ENCODE data around the gene ZNF532. TPM values are rescaled to one million over a fixed set of nuclear protein-coding genes. Genes with fewer than 3 reads are reported as not detected.

The ZNF532 gene
- total RNA-seq, 1 experiment from 2014 or later: 258 TPM

- no peak overlapping the region for H4K5ac ChIP-seq (ENCODE audit: insufficient read length, low read depth, low read length)
- WGBS (ENCODE audit: extremely low coverage, insufficient read length, low lambda C conversion rate): no CpG with 5 or more reads among the region's 5 CpGs
- no peak for DNase-seq
- no peak overlapping the region for H3K56ac ChIP-seq (ENCODE audit: insufficient read length, low read depth, low read length)
- Mint-ChIP-seq H3K9me3 (no peaks in the 10 kb centered on the region; a peak in 1 of 5 replicates), H3K36me3 (ENCODE audit: insufficient read depth in 1 of 3, low read depth in 3 of 3) (peaks cover 46 to 84% (median 79%) of the 10 kb centered on the region in 3 experiments; a peak in 6 of 7 replicates), H3K27ac (peak overlapping the region in 2 of 3 experiments; percentile 87 to 92; a peak in 5 of 7 replicates), H3K4me1 (peaks cover 32 to 37% of the 10 kb centered on the region in 2 experiments), H3K27me3 (ENCODE audit: low read depth) (no peaks in the 10 kb centered on the region), H3K4me3 (no peak overlapping the region)
- H2AFZ ChIP-seq (ENCODE audit: low read length): no peak overlapping the region
- H2BK15ac ChIP-seq (ENCODE audit: low read depth, low read length): no peak overlapping the region
- no peak overlapping the region for H2BK12ac ChIP-seq (ENCODE audit: insufficient read length, low read depth, low read length)
- peaks cover 2% of the 10 kb centered on the region; the same call in 1 of the 2 replicates for H3K79me2 ChIP-seq (ENCODE audit: insufficient read depth, low read length)
- H3K27me3 ChIP-seq (ENCODE audit: insufficient read depth, low read length): no peaks in the 10 kb centered on the region
- H2AK5ac ChIP-seq (ENCODE audit: insufficient read length, low read length): no peak overlapping the region
- H2BK5ac ChIP-seq (ENCODE audit: insufficient read length, low read length): no peak overlapping the region
- no peak overlapping the region for H3K4ac ChIP-seq (ENCODE audit: low read depth, low read length)
- H3K23ac ChIP-seq (ENCODE audit: insufficient read length, low read depth, low read length): no peak overlapping the region
- H3K4me2 ChIP-seq (ENCODE audit: insufficient read depth, insufficient read length, low read length): no peak overlapping the region
- H3K9ac ChIP-seq (ENCODE audit: extremely low read depth, insufficient read length, low read length): no peak overlapping the region
- no peaks in the 10 kb centered on the region for H3K9me3 ChIP-seq (ENCODE audit: control insufficient read depth, low read depth, low read length)
- H4K91ac ChIP-seq (ENCODE audit: insufficient read length, low read depth, low read length): no peak overlapping the region
- H2BK20ac ChIP-seq (ENCODE audit: low read depth, low read length, poor library complexity, severe bottlenecking): no peak overlapping the region
- no peak overlapping the region for H3K27ac ChIP-seq (ENCODE audit: insufficient read length, low read depth, low read length)
- no peaks in the 10 kb centered on the region for H3K23me2 ChIP-seq (ENCODE audit: insufficient read length, low read depth, low read length, poor library complexity, severe bottlenecking)
- H3K79me1 ChIP-seq (ENCODE audit: insufficient read depth, low read depth, low read length, poor library complexity, severe bottlenecking): no peaks in the 10 kb centered on the region
- TF ChIP-seq CTCF (conservative IDR thresholded peaks at IDR 0.05): no peak
- H3K14ac ChIP-seq (ENCODE audit: insufficient read depth, low read length): no peak overlapping the region
- no peak overlapping the region for H2BK120ac ChIP-seq (ENCODE audit: low read depth, low read length, poor library complexity, severe bottlenecking)
- no peak overlapping the region for H3K18ac ChIP-seq (ENCODE audit: insufficient read length, low read depth, low read length)
- no peak overlapping the region for H3T11ph ChIP-seq (ENCODE audit: low read length)
- no peaks in the 10 kb centered on the region for H4K20me1 ChIP-seq (ENCODE audit: control insufficient read depth, insufficient read depth, insufficient read length)
- no peak overlapping the region for H4K8ac ChIP-seq (replicated peaks; ENCODE audit: insufficient read length, low read depth, low read length)
- H3K4me1 ChIP-seq (ENCODE audit: insufficient read depth, low read length): peaks cover 6% of the 10 kb centered on the region; the same call in 1 of the 2 replicates
Observed at GRCh38 chr18:58967751-58968254, 103.1 kb downstream of the ZNF532 start.

Data from H9 (cell line).